OCI-LY1 (cell line): ENCODE measurements around the gene MAP3K1.

ENCODE experiments used
- CTCF ChIP-seq: fragments of 200-600 bp; sonication (generic), shearing (Covaris generic); IDR thresholded peaks from 2 replicates; pipeline ENCODE4 v1.5.1; 2017; ENCODE audit warnings: mild to moderate bottlenecking, antibody characterized with exemption, low read length, moderate library complexity, mixed read lengths
- EZH2 ChIP-seq: fragments of 200-600 bp; sonication (generic), shearing (Covaris generic); IDR thresholded peaks from 2 replicates; pipeline ENCODE4 v1.8.0; 2017; ENCODE audit warnings: borderline replicate concordance, mixed run types, mild to moderate bottlenecking, antibody characterized with exemption, low read length, moderate library complexity, mixed read lengths

- TF ChIP-seq EZH2 (no peak), CTCF (no peak)
Observed at GRCh38 chr5:56922922-56923321, 107.6 kb downstream of the MAP3K1 start.
